Muscle of leg (tissue), 11 donors: Measurements from ENCODE around the gene ALDH7A1. TPM values are rescaled to one million over a fixed set of nuclear protein-coding genes. Genes with fewer than 3 reads are reported as not detected.

Source experiments
- DNase-seq: peaks from one replicate; pipeline ENCODE4 v3.0.0; 2013
- H3K27ac ChIP-seq: one replicate; pipeline ENCODE4 v1.5.1; 2013; ENCODE audit warnings: mild to moderate bottlenecking, low read length, control low read depth
- H3K27me3 ChIP-seq: one replicate; pipeline ENCODE4 v1.6.1; 2013; ENCODE audit warnings: low read length; ENCODE audit not compliant: control insufficient read depth, insufficient read depth
- H3K36me3 ChIP-seq: one replicate; pipeline ENCODE4 v1.6.1; 2013; ENCODE audit warnings: low read length; ENCODE audit not compliant: control insufficient read depth, insufficient read depth
- H3K4me1 ChIP-seq: one replicate; pipeline ENCODE4 v1.6.1; 2013; ENCODE audit warnings: low read length; ENCODE audit not compliant: control insufficient read depth, insufficient read depth
- H3K4me3 ChIP-seq: one replicate; pipeline ENCODE4 v1.5.1; 2013; ENCODE audit warnings: low read length, control low read depth
- H3K9me3 ChIP-seq: replicated peaks from 2 replicates; pipeline ENCODE4 v1.6.1; 2013; ENCODE audit warnings: low read depth, low read length; ENCODE audit not compliant: control insufficient read depth
- WGBS: methylation state at CpG from one replicate; pipeline ENCODE4 v1.1.5; 2013; ENCODE audit warnings: missing lambda C conversion rate; ENCODE audit not compliant: insufficient coverage; 5-methylcytosine and 5-hydroxymethylcytosine counted together
- polyA plus RNA-seq, 8 donors: library from polyadenylated mRNA; unstranded; fragments of 120-200 nt; gene quantifications; one replicate each; pipeline versions ENCODE4 v1.2.1 to v1.2.3, GENCODE V29; 2013; ENCODE audit warnings: inconsistent platforms in 1 of 8, low replicate concordance in 1 of 8; ENCODE audit not compliant: insufficient read length in 8 of 8, insufficient read depth in 1 of 8
- total RNA-seq: library from RNA; stranded (reverse); fragments of 120-200 nt; gene quantifications from one replicate; pipeline ENCODE4 v1.2.4, GENCODE V29; 2013

ALDH7A1 gene
- total and polyA plus RNA-seq, 9 donors, result 22.7 to 65.1 (median 53.9) TPM

DNA sequence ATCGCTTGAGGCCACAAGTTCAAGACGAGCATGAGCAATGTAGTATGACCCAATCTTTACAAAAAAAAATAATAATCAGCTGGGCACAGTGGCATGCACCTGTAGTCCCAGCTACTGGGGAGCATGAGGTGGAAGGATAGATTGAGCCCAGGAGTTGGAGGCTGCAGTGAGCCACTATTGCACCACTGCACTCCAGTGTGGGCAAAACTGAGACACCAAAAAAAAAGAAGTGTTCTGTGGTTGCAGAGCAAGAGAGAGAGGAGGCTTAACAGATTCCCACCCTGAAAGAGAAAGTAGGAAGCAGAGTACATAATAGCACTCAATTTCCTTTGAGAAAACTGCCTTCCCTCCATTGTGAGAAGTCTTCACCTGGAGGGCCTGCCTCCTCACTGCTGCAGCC is 52.6 kb downstream of the ALDH7A1 start:
- no peaks in the 10 kb centered on the region for H3K9me3 ChIP-seq
- peaks cover 3% of the 10 kb centered on the region for H3K4me1 ChIP-seq
- no peak for DNase-seq
- no peak overlapping the region for H3K27ac ChIP-seq
- no CpG with 5 or more reads among the region's 2 CpGs for WGBS
- H3K36me3 ChIP-seq, result peaks cover 19% of the 10 kb centered on the region
- no peak overlapping the region for H3K4me3 ChIP-seq
- no peaks in the 10 kb centered on the region for H3K27me3 ChIP-seq

DNA sequence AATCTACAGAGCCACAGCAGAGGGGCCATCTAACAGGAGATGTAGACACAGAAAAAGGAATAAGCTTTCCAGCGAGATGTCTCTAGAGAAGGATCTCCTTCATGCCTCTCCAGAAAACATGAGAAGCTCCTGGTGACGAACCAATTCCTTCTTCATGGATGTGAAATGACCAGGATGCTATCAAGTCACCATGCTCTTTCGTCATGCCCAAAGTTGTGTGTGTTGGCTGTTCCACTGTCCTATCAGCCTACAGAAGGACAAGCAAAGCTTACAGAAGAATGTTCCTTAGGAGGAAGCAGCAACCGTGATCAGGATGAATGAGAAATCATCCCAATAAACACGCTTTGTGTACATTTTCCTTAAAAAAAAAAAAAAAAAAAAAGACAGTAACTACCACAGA is 54.4 kb downstream of the ALDH7A1 start:
- H3K4me1 ChIP-seq, result peaks cover 3% of the 10 kb centered on the region
- peaks cover 6% of the 10 kb centered on the region for H3K36me3 ChIP-seq
- DNase-seq, result peak; percentile 27
- no peak overlapping the region for H3K4me3 ChIP-seq
- no peak overlapping the region for H3K27ac ChIP-seq
- H3K9me3 ChIP-seq, result no peaks in the 10 kb centered on the region
- 60% methylated on average over 2 of the region's 5 CpGs for WGBS
- no peaks in the 10 kb centered on the region for H3K27me3 ChIP-seq

DNA sequence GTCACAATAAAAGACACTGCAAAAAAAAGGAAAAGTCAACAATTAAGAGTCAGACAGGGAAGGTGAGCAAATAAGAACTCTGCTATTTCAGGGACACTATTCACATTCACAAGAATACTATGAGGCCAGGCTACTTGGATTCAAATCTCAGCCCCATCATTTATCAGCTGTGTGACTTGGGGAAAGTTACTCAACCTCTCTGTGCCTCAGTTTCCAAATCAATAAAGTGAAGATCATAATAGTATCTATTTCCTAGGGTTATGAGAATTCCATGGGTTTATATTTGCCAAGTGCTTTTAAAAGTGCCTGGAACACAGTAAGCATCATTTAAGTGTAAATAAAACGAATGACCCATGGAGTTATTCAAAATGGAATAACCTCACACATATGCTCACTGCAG is 56.4 kb downstream of the ALDH7A1 start:
- Histone ChIP-seq H3K4me3 (no peak overlapping the region), H3K27ac (peak overlapping the region; percentile 77), H3K36me3 (peaks cover 2% of the 10 kb centered on the region), H3K27me3 (no peaks in the 10 kb centered on the region), H3K4me1 (peaks cover 3% of the 10 kb centered on the region), H3K9me3 (no peaks in the 10 kb centered on the region)
- no peak for DNase-seq
- no CpG with 5 or more reads among the region's 1 CpG for WGBS

DNA sequence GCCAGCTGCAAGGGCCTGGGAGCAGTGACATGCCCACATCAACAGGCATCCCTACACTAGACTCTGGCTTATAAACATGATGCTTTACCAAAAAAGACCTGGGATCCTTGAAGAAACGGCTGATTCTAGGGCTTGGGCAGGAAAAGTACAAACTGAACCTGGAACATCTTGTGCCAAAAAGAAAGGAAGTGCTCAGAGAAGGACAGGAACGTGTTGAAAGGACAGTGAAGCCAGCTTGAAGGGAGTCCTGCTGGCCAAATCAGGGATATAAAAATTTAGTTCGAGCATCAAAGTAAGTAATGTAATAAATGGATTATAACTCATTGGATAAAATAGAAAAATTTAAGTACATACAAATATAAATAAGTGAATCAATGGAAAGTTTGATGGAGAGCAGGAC is 58.1 kb downstream of the ALDH7A1 start:
- H3K4me3 ChIP-seq, result no peak overlapping the region
- H3K27ac ChIP-seq, result no peak overlapping the region
- no peak for DNase-seq
- H3K36me3 ChIP-seq, result no peaks in the 10 kb centered on the region
- H3K9me3 ChIP-seq, result no peaks in the 10 kb centered on the region
- no peaks in the 10 kb centered on the region for H3K27me3 ChIP-seq
- WGBS, result 37% methylated on average over 2 of the region's 3 CpGs
- peaks cover 7% of the 10 kb centered on the region for H3K4me1 ChIP-seq

DNA sequence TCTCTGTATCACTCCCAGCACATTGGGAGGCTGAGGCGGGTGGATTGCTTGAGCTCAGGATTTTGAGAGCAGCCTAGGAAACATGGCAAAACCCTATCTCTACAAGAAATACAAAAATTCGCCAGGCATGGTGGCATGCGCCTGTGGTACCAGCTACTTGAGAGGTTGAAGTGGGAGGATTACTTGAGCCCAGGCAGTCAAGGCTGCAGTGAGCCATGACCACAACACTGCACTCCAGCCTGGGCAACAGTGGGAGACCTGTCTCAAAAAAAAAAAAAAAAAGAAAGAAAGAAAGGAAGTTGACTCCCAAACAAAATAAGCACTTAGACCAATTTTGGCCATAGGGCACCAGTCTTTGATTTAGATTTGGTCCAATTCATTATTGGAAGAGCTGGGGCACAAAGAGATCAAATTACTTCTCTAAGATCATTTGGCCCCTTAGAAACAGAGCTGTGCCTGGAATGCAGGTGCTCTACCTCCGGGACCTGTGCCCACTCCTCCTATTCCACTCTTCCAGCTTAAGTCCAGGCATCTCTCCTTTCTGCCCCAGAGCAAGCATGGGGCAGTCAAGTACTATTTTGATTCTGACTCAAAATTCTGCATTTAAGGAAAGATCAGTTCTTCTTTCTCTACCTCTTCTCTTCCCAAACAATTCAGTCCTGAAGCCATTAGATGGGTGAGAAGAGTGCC is 59.0 kb downstream of the ALDH7A1 start:
- DNase-seq, result no peak
- H3K4me3 ChIP-seq, result no peak overlapping the region
- H3K4me1 ChIP-seq, result peaks cover 11% of the 10 kb centered on the region
- no peaks in the 10 kb centered on the region for H3K27me3 ChIP-seq
- H3K27ac ChIP-seq, result no peak overlapping the region
- 100% methylated on average over 1 of the region's 4 CpGs for WGBS
- no peaks in the 10 kb centered on the region for H3K36me3 ChIP-seq
- H3K9me3 ChIP-seq, result no peaks in the 10 kb centered on the region

DNA sequence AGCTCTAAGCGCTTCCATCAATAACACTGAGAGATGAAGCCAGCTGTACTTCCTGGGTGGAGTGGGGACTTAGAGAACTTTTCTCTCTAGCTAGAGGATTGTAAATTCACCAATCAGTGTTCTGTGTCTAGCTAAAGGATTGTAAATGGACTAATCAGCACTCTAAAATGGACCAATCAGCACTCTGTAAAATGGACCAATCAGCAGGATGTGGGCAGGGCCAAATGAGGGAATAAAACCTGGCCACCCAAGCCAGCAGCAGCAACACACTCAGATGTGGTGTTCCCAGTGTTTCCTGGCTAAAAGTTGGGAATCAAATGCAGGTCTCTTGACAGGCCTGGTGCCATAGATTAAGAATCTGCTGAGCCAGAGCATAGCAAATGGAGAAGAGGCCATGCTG is 60.5 kb downstream of the ALDH7A1 start:
- Histone ChIP-seq H3K36me3 (no peaks in the 10 kb centered on the region), H3K4me1 (peaks cover 11% of the 10 kb centered on the region), H3K9me3 (no peaks in the 10 kb centered on the region), H3K27ac (no peak overlapping the region), H3K4me3 (no peak overlapping the region), H3K27me3 (no peaks in the 10 kb centered on the region)
- WGBS, result no CpG with 5 or more reads among the region's 1 CpG
- DNase-seq, result no peak

DNA sequence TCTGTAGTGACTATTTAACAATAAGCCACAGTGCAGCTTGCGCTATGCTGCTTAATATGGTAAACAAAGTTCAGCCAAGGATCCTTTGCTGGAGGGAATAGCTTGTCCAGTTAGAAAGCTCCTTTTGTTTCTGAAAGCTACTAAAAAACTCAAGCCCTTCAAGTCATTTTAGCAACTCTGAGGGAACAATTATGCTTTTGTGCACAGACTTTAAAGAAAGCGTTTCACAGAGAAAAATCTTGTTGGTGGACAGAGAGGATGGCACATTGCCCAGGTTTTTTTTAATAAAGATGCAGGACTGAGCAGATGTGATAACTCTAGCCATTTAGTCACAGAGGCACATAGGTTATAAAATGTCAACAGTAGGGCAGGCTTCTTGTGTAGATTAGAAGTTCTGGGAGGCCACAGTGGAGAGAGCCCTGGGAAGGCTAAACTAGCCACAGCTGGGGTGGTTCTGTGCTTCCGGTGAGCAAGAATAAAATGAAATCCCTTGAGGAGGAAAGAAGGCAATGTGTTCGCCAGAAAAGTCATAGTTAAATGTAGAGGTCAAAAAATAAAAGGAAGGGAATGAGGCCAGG is 63.4 kb downstream of the ALDH7A1 start:
- Histone ChIP-seq H3K36me3 (no peaks in the 10 kb centered on the region), H3K27me3 (no peaks in the 10 kb centered on the region), H3K4me1 (peaks cover 8% of the 10 kb centered on the region), H3K27ac (peak overlapping the region; percentile 20), H3K9me3 (no peaks in the 10 kb centered on the region), H3K4me3 (no peak overlapping the region)
- DNase-seq, result peak; percentile 82
- WGBS, result 11% methylated on average over 1 of the region's 4 CpGs

DNA sequence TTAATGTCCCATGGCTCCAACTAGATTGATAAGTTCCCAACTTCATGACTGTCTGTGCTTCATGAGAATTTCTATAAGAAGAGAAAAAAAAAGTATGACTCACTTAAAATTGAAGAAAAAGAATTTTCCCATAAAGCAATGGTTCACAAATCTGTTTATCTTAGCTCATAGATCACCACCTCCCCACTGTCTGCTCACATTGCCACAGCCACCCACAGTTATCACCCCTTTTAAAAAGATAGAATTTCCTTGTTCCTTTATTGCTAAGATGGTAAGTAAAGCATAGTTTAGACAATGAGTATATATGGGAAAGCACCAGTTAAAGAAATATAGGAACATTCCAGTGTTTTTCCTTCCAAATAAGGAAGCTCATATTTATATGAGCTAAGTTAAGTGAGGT is 67.1 kb downstream of the ALDH7A1 start:
- Histone ChIP-seq H3K4me3 (no peak overlapping the region), H3K27ac (no peak overlapping the region), H3K4me1 (peaks cover 14% of the 10 kb centered on the region), H3K36me3 (no peaks in the 10 kb centered on the region), H3K27me3 (no peaks in the 10 kb centered on the region), H3K9me3 (no peaks in the 10 kb centered on the region)
- DNase-seq, result no peak

DNA sequence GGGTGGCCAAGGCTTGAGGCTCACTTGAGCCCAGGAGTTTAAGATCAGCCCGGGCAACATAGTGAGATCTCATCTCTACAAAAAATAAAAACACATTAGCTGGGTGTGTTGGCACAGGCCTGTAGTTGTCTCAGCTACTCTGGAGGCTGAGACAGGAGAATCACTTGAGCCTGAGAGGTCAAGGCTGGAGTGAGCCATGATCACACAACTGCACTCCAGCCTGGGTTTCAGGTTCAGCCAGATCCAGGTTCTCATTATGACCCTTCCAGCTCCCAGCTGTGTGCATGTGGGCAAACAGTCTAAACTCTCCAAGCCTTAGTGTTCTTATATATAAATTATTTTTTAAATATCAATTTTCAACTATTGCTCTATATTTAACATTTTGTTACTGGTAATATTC is 67.9 kb downstream of the ALDH7A1 start:
- H3K27me3 ChIP-seq, result no peaks in the 10 kb centered on the region
- no peak overlapping the region for H3K4me3 ChIP-seq
- no peak overlapping the region for H3K27ac ChIP-seq
- H3K9me3 ChIP-seq, result no peaks in the 10 kb centered on the region
- no peak for DNase-seq
- no peaks in the 10 kb centered on the region for H3K36me3 ChIP-seq
- no CpG with 5 or more reads among the region's 1 CpG for WGBS
- H3K4me1 ChIP-seq, result peaks cover 13% of the 10 kb centered on the region

DNA sequence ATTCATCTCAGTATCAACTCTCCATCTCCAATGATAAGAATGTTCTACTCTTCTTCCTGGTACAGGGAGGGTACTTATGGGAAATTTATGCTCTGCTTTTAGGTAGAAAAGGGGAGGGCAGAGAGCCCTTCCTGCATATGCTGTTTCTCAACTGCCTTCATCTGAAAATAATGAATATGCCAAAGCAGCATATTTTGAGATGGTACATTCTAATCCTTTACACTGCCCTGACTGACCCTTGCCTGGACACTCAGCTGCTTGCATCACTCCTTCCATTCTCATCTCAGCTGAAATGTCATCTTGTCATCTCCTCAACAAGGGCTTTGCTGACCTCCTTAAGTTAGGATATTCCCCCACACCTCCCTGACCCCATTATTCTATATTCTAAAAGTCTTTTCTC is 68.5 kb downstream of the ALDH7A1 start:
- no peak overlapping the region for H3K4me3 ChIP-seq
- no peak overlapping the region for H3K27ac ChIP-seq
- H3K36me3 ChIP-seq, result no peaks in the 10 kb centered on the region
- H3K9me3 ChIP-seq, result no peaks in the 10 kb centered on the region
- DNase-seq, result no peak
- H3K27me3 ChIP-seq, result no peaks in the 10 kb centered on the region
- H3K4me1 ChIP-seq, result peaks cover 6% of the 10 kb centered on the region
